Motor neuron (in vitro differentiated cells): Measurements from ENCODE around the gene RAD51B. TPM values are rescaled to one million over a fixed set of nuclear protein-coding genes. Genes with fewer than 3 reads are reported as not detected.

Source experiments
- ATAC-seq, 8 experiments: fragments of 200-7000 bp; cut with Tn5 transposase; replicated peaks in 6 of 8; 2 replicates each; pipeline ENCODE4 v1.8.0; 2021; ENCODE audit warnings: mild to moderate bottlenecking in 8 of 8, moderate library complexity in 8 of 8
- H3K27ac ChIP-seq, 2 donors: fragments of 250-450 bp; sonication (Bioruptor Pico); 2 replicates each; pipeline ENCODE4 v1.9.0; 2021; ENCODE audit warnings: antibody characterized with exemption in 2 of 2, mild to moderate bottlenecking in 2 of 2, moderate library complexity in 1 of 2
- H3K4me1 ChIP-seq, 2 donors: fragments of 250-450 bp; sonication (Bioruptor Pico); replicated peaks in 1 of 2; 2 replicates each; pipeline ENCODE4 v1.6.1; 2021; ENCODE audit warnings: antibody characterized with exemption in 2 of 2, mild to moderate bottlenecking in 2 of 2, moderate library complexity in 1 of 2
- H3K4me3 ChIP-seq, 5 donors: fragments of 250-450 bp; sonication (Bioruptor Pico); 2 replicates each; pipeline ENCODE4 v1.9.0; 2021; ENCODE audit warnings: antibody characterized with exemption in 5 of 5, mild to moderate bottlenecking in 5 of 5, moderate library complexity in 4 of 5
- WGBS, 10 experiments: fragments of 450-650 bp; shearing (Covaris generic); methylation state at CpG; one replicate each; pipeline ENCODE4 v1.0.0; 2022; 5-methylcytosine and 5-hydroxymethylcytosine counted together
- in situ Hi-C, 9 experiments: fragments of 400-800 bp; cut with MboI; loops; one replicate each; pipeline ENCODE4 v1.15.0; 2021; ENCODE audit warnings: low sequenced_read_pairs in 9 of 9, low pct_unique_long_range_greater_than_20kb in 2 of 9; ENCODE audit not compliant: unreplicated experiment in 9 of 9
- total RNA-seq, 8 experiments: library from RNA; unstranded; fragments of 300-600 nt; gene quantifications; 2 replicates each; pipeline versions ENCODE4 v1.2.3 to v1.2.4, GENCODE V29; 2022

The RAD51B gene
- total RNA-seq, 8 experiments from 2014 or later: 5.4 to 37.7 (median 11.0) TPM

- no peak for ATAC-seq
These were observed 658.0 kb downstream of the RAD51B start for GRCh38 chr14:68477461-68478085.

GRCh38 chr14:68479247-68479646 lies 659.7 kb downstream of the RAD51B start:
- no peak overlapping the region for H3K27ac ChIP-seq
- H3K4me3 ChIP-seq: no peak overlapping the region
- H3K4me1 ChIP-seq: peaks cover 36% of the 10 kb centered on the region in 2 donors
- in situ Hi-C loops: no loop called here
- 80 to 100% (median 87%) methylated on average over 1 to 3 of the region's 3 CpGs; no CpG with 5 or more reads in 1 of the 10 experiments for WGBS, 10 experiments
- ATAC-seq: no peak

More at GRCh38 chr14:68477461-68478085, 658.0 kb downstream of the RAD51B start:
- 27 to 100% (median 60%) methylated on average over 1 to 7 of the region's 8 CpGs; no CpG with 5 or more reads in 1 of the 10 experiments for WGBS, 10 experiments
- in situ Hi-C loops: no loop called here
- H3K27ac ChIP-seq: no peak overlapping the region
- peaks cover 35 to 41% of the 10 kb centered on the region in 2 donors for H3K4me1 ChIP-seq
- no peak overlapping the region for H3K4me3 ChIP-seq

- Histone ChIP-seq H3K27ac (no peak overlapping the region), H3K4me3 (no peak overlapping the region), H3K4me1 (peaks cover 24 to 29% of the 10 kb centered on the region in 2 donors)
- in situ Hi-C loops: no loop called here
- WGBS, 10 experiments: 80 to 100% (median 100%) methylated on average over 1 to 2 of the region's 2 CpGs; no CpG with 5 or more reads in 5 of the 10 experiments
- no peak for ATAC-seq
These were observed 662.4 kb downstream of the RAD51B start for GRCh38 chr14:68482018-68482417.

GRCh38 chr14:68482772-68483395 lies 663.3 kb downstream of the RAD51B start:
- H3K4me1 ChIP-seq: peaks cover 16 to 20% of the 10 kb centered on the region in 2 donors
- in situ Hi-C loops: no loop called here
- no peak for ATAC-seq
- no peak overlapping the region for H3K27ac ChIP-seq
- H3K4me3 ChIP-seq: no peak overlapping the region
- 67 to 100% (median 100%) methylated on average over 1 of the region's 1 CpG; no CpG with 5 or more reads in 4 of the 10 experiments for WGBS, 10 experiments

GRCh38 chr14:68486033-68486732 lies 666.6 kb downstream of the RAD51B start:
- in situ Hi-C loops: no loop called here
- Histone ChIP-seq H3K4me3 (no peak overlapping the region), H3K27ac (no peak overlapping the region), H3K4me1 (peaks cover 9 to 16% of the 10 kb centered on the region in 2 donors)
- no peak for ATAC-seq
- WGBS, 10 experiments: 82 to 98% (median 87%) methylated on average over 1 to 7 of the region's 7 CpGs; no CpG with 5 or more reads in 3 of the 10 experiments

GRCh38 chr14:68486809-68487208 lies 667.2 kb downstream of the RAD51B start:
- no peak overlapping the region for H3K4me3 ChIP-seq

GRCh38 chr14:68487805-68488590 lies 668.4 kb downstream of the RAD51B start:
- WGBS, 10 experiments: 38 to 100% (median 83%) methylated on average over 1 to 3 of the region's 3 CpGs; no CpG with 5 or more reads in 2 of the 10 experiments
- H3K27ac ChIP-seq: no peak overlapping the region

More at GRCh38 chr14:68486809-68487208, 667.2 kb downstream of the RAD51B start:
- H3K27ac ChIP-seq: no peak overlapping the region
- in situ Hi-C loops: no loop called here
- 67 to 96% (median 93%) methylated on average over 2 to 6 of the region's 6 CpGs; no CpG with 5 or more reads in 3 of the 10 experiments for WGBS, 10 experiments
- H3K4me1 ChIP-seq: peaks cover 16 to 21% of the 10 kb centered on the region in 2 donors
- ATAC-seq: no peak

GRCh38 chr14:68491793-68492192 lies 672.2 kb downstream of the RAD51B start:
- H3K4me3 ChIP-seq: no peak overlapping the region
- peaks cover 62 to 65% of the 10 kb centered on the region in 2 donors for H3K4me1 ChIP-seq
- 70 to 100% (median 94%) methylated on average over 1 to 6 of the region's 6 CpGs; no CpG with 5 or more reads in 2 of the 10 experiments for WGBS, 10 experiments
- in situ Hi-C loops: no loop called here
- no peak overlapping the region for H3K27ac ChIP-seq
- ATAC-seq: no peak

More at GRCh38 chr14:68487805-68488590, 668.4 kb downstream of the RAD51B start:
- ATAC-seq: peak in 2 of 8 experiments; percentile 54 to 85
- peaks cover 27 to 33% of the 10 kb centered on the region in 2 donors for H3K4me1 ChIP-seq
- in situ Hi-C loops: no loop called here
- no peak overlapping the region for H3K4me3 ChIP-seq

GRCh38 chr14:68492381-68493151 lies 673.0 kb downstream of the RAD51B start:
- peak overlapping the region in 1 of 2 donors; percentile 18 for H3K27ac ChIP-seq
- peaks cover 62 to 67% of the 10 kb centered on the region in 2 donors for H3K4me1 ChIP-seq
- ATAC-seq: peak in 5 of 8 experiments; percentile 59 to 80 (median 67)
- 15 to 100% (median 69%) methylated on average over 1 to 5 of the region's 5 CpGs; no CpG with 5 or more reads in 3 of the 10 experiments for WGBS, 10 experiments
- H3K4me3 ChIP-seq: no peak overlapping the region
- in situ Hi-C loops: no loop called here

- Histone ChIP-seq H3K4me1 (peaks cover 62 to 67% of the 10 kb centered on the region in 2 donors), H3K4me3 (no peak overlapping the region), H3K27ac (peak overlapping the region; percentile 18 to 23)
- WGBS, 10 experiments: 10 to 96% (median 20%) methylated on average over 1 to 8 of the region's 9 CpGs
- in situ Hi-C loops: no loop called here
- peak in 5 of 8 experiments; percentile 22 to 59 (median 48) for ATAC-seq
These were observed 673.8 kb downstream of the RAD51B start for GRCh38 chr14:68493152-68493911.
